ES-I3 (cell line): Measurements from ENCODE around the gene SH3RF3.

Source experiments
- H3K36me3 ChIP-seq: 2 replicates; pipeline ENCODE4 v1.6.1; 2013; ENCODE audit warnings: mild to moderate bottlenecking, low read length, control low read depth, moderate library complexity; ENCODE audit not compliant: insufficient read depth
- H3K4me1 ChIP-seq: 2 replicates; pipeline ENCODE4 v1.6.1; 2013; ENCODE audit warnings: mild to moderate bottlenecking, control low read depth, low read length; ENCODE audit not compliant: insufficient read depth
- H3K9ac ChIP-seq: 2 replicates; pipeline ENCODE4 v1.6.1; 2013; ENCODE audit warnings: low read depth, mild to moderate bottlenecking, low read length, moderate library complexity
- H3K9me3 ChIP-seq: 2 replicates; pipeline ENCODE4 v1.6.1; 2013; ENCODE audit warnings: mild to moderate bottlenecking, low read length, moderate library complexity; ENCODE audit not compliant: control insufficient read depth, insufficient read depth

Gene SH3RF3

DNA sequence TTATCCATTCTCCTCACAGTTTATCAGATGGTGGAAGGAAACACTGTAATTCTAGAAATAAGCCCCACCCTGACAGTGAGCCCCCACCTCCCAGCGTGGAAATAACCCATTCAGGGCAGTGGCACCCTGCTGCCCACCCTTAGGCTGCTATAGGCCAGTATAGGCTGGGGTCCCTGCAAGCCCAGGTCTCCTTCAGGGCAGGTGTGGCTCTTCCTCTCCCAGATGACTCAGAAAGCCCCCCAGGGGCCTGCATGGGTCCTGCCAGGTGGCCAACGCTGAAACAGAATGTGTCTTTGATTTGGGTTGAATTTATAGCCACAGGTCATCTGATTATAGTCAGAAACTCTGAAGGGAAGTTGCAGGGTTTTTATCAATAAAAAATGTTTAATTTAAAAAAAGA is 136.4 kb downstream of the SH3RF3 start:
- Histone ChIP-seq H3K9ac (no peak overlapping the region), H3K36me3 (no peaks in the 10 kb centered on the region), H3K9me3 (no peaks in the 10 kb centered on the region), H3K4me1 (peaks cover 17% of the 10 kb centered on the region)

DNA sequence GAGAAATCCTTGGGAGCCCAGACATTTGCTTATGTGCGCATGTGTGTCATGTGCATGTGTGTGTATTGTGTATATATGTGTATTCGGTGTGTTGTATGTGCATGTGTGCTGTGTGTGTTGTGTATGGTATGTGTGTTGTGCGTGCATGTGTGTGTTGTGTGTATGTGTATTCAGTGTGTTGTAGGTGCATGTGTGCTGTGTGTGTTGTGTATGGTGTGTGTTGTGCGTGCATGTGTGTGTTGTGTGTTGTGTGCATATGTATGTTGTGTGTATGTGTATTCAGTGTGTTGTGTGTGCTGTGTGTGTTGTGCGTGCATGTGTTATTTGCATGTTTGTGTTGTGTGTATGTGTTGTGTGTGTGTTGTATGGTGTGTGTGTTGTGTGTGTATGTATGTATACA is 136.9 kb downstream of the SH3RF3 start:
- Histone ChIP-seq H3K36me3 (no peaks in the 10 kb centered on the region), H3K9me3 (no peaks in the 10 kb centered on the region), H3K4me1 (peaks cover 17% of the 10 kb centered on the region), H3K9ac (no peak overlapping the region)

DNA sequence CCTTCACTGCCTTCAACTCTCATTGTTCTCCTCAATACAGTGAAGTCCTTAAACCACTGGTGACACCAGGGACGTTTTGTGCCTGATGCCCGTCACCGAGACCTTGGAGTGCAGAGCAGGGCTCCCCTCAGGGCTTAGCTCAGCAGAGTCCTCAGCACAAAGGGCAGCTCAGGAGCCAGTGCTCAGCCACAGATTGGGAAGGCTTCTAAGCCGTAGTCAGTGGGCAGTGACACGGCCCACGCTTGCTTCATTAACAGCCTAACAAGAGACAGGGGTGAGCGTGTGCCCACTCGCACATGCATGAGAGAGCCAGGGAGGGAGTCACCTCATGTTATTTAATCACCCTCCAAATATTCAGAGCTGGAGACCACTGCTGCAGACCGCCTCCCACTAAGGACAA is 137.5 kb downstream of the SH3RF3 start:
- Histone ChIP-seq H3K4me1 (peaks cover 17% of the 10 kb centered on the region), H3K9me3 (no peaks in the 10 kb centered on the region), H3K36me3 (no peaks in the 10 kb centered on the region), H3K9ac (no peak overlapping the region)

- Histone ChIP-seq H3K9ac (no peak overlapping the region), H3K36me3 (no peaks in the 10 kb centered on the region), H3K9me3 (no peaks in the 10 kb centered on the region), H3K4me1 (peaks cover 17% of the 10 kb centered on the region)
Observed at GRCh38 chr2:109266998-109267854, 138.2 kb downstream of the SH3RF3 start.

GRCh38 chr2:109268916-109269315 is 139.9 kb downstream of the SH3RF3 start:
- peaks cover 17% of the 10 kb centered on the region for H3K4me1 ChIP-seq
- H3K9ac ChIP-seq = no peak overlapping the region
- no peaks in the 10 kb centered on the region for H3K9me3 ChIP-seq
- no peaks in the 10 kb centered on the region for H3K36me3 ChIP-seq

DNA sequence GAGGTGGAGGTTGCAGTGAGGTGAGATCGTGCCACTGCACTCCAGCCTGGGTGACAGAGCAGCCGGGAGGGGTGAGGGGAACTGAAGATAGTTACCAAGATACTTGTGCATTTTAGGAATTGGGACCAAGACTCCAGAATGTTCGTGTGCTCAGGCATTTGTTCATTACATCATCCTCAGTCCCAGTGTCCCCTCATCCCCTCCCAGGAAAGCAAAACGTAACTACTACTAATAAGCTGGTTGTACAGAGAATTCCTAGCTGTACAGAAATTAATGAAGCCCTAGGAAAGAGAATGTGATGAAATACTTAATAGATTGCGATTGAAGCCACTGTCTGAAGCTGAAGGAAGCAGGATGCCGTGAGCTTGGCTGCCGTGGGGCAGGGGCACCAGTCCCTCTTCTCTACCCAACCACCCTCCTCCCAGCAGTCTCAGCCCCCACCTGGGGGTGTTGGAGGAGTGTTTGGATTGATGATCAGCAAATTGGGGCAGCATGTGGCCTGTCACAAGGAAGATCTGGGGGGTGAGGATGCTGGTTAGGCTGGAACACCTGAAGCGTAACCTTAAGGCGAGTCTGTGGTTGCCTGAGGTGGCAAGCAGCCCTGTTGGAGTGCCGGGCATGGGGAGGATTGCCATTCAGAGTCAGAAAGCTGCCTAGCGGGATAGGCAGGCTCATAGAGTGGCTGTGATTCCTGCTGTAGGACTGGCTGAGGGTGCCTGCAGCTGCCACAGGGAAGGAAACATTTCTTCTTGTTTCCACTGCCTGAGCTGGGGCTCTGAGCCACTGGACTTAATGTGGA is 140.9 kb downstream of the SH3RF3 start:
- Histone ChIP-seq H3K9ac (no peak overlapping the region), H3K9me3 (no peaks in the 10 kb centered on the region), H3K36me3 (no peaks in the 10 kb centered on the region), H3K4me1 (peaks cover 17% of the 10 kb centered on the region)

DNA sequence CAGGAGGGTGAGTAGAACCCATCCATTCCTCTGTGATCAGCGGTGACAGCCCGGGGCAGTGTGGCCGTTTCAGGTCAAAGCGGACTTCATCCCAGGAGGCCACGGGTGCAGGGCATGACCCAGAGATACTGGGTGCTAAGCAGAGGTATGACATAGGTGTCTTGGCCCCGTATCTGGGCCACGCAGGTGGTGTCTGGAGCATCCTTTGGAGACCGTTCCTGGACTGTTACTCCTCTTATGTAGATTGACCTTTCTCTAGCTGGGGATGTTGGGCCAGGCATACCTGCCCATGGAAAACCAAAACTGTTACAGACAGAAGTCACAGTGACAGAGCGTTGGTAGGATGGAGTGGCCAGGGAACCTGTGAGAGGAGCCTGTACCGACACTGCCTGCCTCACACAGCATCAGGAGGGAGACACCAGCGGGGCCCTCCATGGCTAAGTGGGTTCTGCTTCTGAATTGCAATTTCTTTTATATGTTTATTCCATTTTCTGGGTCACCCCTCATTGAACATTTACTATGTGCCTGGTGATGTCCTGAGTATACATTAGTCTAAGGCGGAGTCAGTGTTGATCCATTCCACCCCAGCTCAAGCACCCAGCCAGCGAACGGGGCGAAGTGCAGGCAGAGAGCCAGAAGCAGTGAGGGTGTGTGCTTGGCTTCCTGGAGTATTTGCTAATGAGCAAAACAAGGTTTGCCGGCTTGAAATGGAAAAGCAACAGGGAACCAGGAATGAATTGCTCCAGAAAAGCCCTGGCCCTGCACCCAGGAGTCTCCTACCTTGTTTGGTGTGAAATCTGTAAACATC is 141.7 kb downstream of the SH3RF3 start:
- Histone ChIP-seq H3K9me3 (no peaks in the 10 kb centered on the region), H3K36me3 (no peaks in the 10 kb centered on the region), H3K4me1 (peaks cover 17% of the 10 kb centered on the region), H3K9ac (no peak overlapping the region)

- no peaks in the 10 kb centered on the region for H3K36me3 ChIP-seq
- H3K4me1 ChIP-seq = peaks cover 7% of the 10 kb centered on the region
- H3K9me3 ChIP-seq = no peaks in the 10 kb centered on the region
- no peak overlapping the region for H3K9ac ChIP-seq
Observed at GRCh38 chr2:109271920-109272319, 142.9 kb downstream of the SH3RF3 start.

DNA sequence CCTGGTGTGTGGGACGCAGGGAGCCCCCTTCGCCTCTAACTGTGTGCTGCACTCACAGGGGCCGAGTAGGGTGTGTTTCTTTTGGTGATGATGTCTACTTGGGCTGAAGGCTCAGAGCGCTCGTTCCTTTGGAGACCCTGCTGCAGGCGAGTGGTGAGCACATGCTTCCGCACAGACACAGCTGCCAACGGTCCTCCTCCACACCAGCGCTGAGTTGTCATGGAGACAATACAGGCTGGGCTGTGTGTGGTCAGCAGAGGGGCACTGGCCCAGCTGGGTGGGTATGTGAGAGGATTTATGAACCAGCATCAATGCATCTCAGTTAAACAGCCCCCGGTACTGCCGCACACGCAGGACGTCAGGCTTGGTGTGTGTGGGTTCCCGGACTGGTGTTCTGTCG is 143.5 kb downstream of the SH3RF3 start:
- no peak overlapping the region for H3K9ac ChIP-seq
- no peaks in the 10 kb centered on the region for H3K9me3 ChIP-seq
- no peaks in the 10 kb centered on the region for H3K36me3 ChIP-seq
- H3K4me1 ChIP-seq = peaks cover 1% of the 10 kb centered on the region; the same call in 1 of the 2 replicates

- no peaks in the 10 kb centered on the region for H3K9me3 ChIP-seq
- H3K4me1 ChIP-seq = no peaks in the 10 kb centered on the region
- no peaks in the 10 kb centered on the region for H3K36me3 ChIP-seq
- H3K9ac ChIP-seq = no peak overlapping the region
Observed at GRCh38 chr2:109275120-109276012, 146.4 kb downstream of the SH3RF3 start.

DNA sequence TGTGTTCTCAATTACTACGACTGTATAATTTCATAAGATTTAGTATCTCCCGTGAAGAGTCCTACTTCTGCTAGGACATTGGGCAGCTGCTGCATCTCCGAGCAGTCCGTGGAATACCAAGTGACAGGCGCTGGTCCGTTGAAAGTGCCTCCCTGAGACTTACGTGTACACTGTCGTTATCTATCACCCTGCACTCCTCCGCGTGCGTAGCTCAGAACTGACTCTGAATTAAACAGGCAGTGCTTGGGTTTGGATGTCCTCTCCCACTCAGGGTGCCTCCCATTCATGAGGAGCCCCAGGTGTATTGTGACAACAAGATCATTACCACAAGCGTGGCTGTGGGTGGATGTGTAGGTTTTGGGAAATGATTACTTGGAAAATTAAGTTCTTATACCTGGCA is 148.4 kb downstream of the SH3RF3 start:
- H3K9ac ChIP-seq = no peak overlapping the region
- no peaks in the 10 kb centered on the region for H3K36me3 ChIP-seq
- H3K9me3 ChIP-seq = no peaks in the 10 kb centered on the region
- no peaks in the 10 kb centered on the region for H3K4me1 ChIP-seq

DNA sequence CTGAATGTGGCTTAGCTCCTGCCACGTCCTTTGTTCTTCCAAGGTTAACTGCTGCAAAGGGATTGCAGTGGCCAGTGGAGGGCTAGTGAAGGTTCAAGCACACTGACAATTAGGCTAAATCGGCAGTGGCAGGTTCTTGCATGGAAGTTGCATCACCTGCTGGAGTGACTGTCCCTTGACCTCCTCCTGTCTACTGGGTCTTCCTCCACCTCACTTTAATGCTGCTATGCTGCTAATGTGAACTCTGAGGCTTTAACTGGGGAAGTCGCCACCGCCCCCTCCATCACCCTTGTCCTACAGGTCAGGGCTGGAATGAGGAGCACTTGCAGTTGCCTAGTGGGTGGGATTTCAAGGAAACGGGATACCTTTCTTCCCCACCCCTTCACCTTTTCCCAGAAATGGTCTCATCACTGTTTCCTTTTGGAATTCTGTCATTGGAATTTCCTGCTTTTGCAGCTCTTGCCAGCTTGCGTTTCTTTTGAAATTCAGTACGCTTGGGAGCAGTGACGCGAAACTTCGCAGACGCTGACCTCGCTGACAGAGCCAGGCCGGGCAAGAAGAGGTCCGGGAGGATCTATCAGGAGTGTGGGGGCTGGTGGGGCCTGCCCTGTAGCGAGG is 150.3 kb downstream of the SH3RF3 start:
- Histone ChIP-seq H3K9me3 (no peaks in the 10 kb centered on the region), H3K36me3 (no peaks in the 10 kb centered on the region), H3K9ac (no peak overlapping the region), H3K4me1 (no peaks in the 10 kb centered on the region)

DNA sequence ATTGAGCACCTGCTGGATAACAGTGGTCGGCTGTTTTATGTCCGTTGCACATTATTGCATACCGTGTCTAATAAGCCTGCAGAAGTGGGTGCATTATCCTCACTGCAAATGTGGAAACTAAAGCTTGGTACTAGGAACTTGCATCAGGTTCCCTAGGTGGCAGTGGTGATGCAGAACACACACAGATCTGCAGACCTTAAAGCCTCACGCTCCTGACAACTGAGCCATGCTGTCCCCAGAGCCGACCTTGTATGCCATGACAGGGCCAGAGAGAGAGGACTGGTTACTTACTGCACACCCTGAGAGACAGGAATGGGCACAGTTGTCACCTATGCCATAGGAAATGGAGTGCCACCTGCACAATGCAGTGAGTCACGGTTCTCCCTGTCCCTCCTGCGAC is 151.8 kb downstream of the SH3RF3 start:
- H3K9me3 ChIP-seq = no peaks in the 10 kb centered on the region
- H3K4me1 ChIP-seq = no peaks in the 10 kb centered on the region
- H3K36me3 ChIP-seq = no peaks in the 10 kb centered on the region
- no peak overlapping the region for H3K9ac ChIP-seq
